HFFc6 (cell line): ENCODE data around the gene KCP. TPM values are rescaled to one million over a fixed set of nuclear protein-coding genes. Genes with fewer than 3 reads are reported as not detected.

Experiments
- DNase-seq: peaks from one replicate; pipeline ENCODE4 v3.0.0-alpha.2; 2018
- H3K27ac Mint-ChIP-seq: 2 replicates; pipeline ENCODE4 v1.8.0; 2020; ENCODE audit warnings: mild to moderate bottlenecking, mixed read lengths
- H3K27me3 Mint-ChIP-seq: 2 replicates; pipeline ENCODE4 v1.8.0; 2021; ENCODE audit warnings: mild to moderate bottlenecking, moderate library complexity, mixed read lengths; ENCODE audit not compliant: insufficient read depth
- H3K36me3 Mint-ChIP-seq: 2 replicates; pipeline ENCODE4 v1.8.0; 2021; ENCODE audit warnings: low read depth, mixed read lengths
- H3K4me1 Mint-ChIP-seq: 2 replicates; pipeline ENCODE4 v1.8.0; 2020; ENCODE audit warnings: low read depth, mixed read lengths
- H3K4me3 Mint-ChIP-seq: 2 replicates; pipeline ENCODE4 v1.8.0; 2020; ENCODE audit warnings: mild to moderate bottlenecking, moderate library complexity, mixed read lengths
- H3K9me3 Mint-ChIP-seq: 2 replicates; pipeline ENCODE4 v1.8.0; 2020; ENCODE audit warnings: mild to moderate bottlenecking, mixed read lengths
- total RNA-seq, 6 experiments: library from RNA; stranded (reverse); fragmentation: NEBNext Ultra II Directional; extraction: Animal tissue kit (Norgen Biotek cat#: 25700); gene quantifications; 2 replicates in 1 of 6; 3 replicates in 5 of 6; pipeline ENCODE4 v1.2.3, GENCODE V29; 2021
- TF ChIP-seq, protein P1 (sequence below): fragments of 200-600 bp; sonication (generic); IDR thresholded peaks from 2 replicates; pipeline ENCODE4 v1.5.0; 2021; ENCODE audit warnings: antibody characterized with exemption, mild to moderate bottlenecking

The KCP gene
- total RNA-seq, 6 experiments from 2014 or later, result 0.05 to 0.07 TPM; not detected in 4

DNA sequence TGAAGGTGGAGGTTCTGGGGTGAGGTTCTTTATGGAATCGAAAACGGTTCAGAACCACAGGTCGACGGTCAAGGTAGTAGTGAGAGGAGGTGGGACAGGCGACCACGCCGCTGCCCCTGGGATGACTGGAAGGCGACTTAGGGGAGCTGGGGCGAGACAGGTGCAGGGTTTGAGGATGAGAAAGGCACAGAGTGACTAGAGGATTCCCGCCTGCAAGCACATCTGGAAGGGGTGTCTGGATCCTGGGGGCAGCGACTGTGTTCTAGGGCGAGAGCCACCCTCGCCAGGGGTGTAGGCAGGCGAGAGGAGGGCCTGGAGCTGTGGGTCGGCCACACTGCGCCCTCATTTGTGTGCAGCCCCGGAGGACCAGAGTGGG is 26.8 kb upstream of the KCP start:
- TF ChIP-seq, protein P1, sequence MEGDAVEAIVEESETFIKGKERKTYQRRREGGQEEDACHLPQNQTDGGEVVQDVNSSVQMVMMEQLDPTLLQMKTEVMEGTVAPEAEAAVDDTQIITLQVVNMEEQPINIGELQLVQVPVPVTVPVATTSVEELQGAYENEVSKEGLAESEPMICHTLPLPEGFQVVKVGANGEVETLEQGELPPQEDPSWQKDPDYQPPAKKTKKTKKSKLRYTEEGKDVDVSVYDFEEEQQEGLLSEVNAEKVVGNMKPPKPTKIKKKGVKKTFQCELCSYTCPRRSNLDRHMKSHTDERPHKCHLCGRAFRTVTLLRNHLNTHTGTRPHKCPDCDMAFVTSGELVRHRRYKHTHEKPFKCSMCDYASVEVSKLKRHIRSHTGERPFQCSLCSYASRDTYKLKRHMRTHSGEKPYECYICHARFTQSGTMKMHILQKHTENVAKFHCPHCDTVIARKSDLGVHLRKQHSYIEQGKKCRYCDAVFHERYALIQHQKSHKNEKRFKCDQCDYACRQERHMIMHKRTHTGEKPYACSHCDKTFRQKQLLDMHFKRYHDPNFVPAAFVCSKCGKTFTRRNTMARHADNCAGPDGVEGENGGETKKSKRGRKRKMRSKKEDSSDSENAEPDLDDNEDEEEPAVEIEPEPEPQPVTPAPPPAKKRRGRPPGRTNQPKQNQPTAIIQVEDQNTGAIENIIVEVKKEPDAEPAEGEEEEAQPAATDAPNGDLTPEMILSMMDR, result no peak
- H3K4me3 Mint-ChIP-seq, result peak overlapping the region; percentile 1; the same call in 1 of the 2 replicates
- no peaks in the 10 kb centered on the region for H3K36me3 Mint-ChIP-seq
- H3K4me1 Mint-ChIP-seq, result peaks cover 6% of the 10 kb centered on the region
- no peaks in the 10 kb centered on the region for H3K9me3 Mint-ChIP-seq
- H3K27ac Mint-ChIP-seq, result no peak overlapping the region
- no peak for DNase-seq
- H3K27me3 Mint-ChIP-seq, result peaks cover 53% of the 10 kb centered on the region

- H3K27ac Mint-ChIP-seq, result no peak overlapping the region
- no peaks in the 10 kb centered on the region for H3K9me3 Mint-ChIP-seq
- TF ChIP-seq, protein P1, result no peak
- H3K27me3 Mint-ChIP-seq, result peaks cover 55% of the 10 kb centered on the region
- no peak for DNase-seq
- peak overlapping the region; percentile 1; the same call in 1 of the 2 replicates for H3K4me3 Mint-ChIP-seq
- peaks cover 6% of the 10 kb centered on the region for H3K4me1 Mint-ChIP-seq
- H3K36me3 Mint-ChIP-seq, result no peaks in the 10 kb centered on the region
Measured at GRCh38 chr7:128936798-128937197, 26.3 kb upstream of the KCP start.

- DNase-seq, result no peak
- no peak overlapping the region for H3K27ac Mint-ChIP-seq
- no peaks in the 10 kb centered on the region for H3K9me3 Mint-ChIP-seq
- no peaks in the 10 kb centered on the region for H3K36me3 Mint-ChIP-seq
- peaks cover 6% of the 10 kb centered on the region for H3K4me1 Mint-ChIP-seq
- peaks cover 60% of the 10 kb centered on the region for H3K27me3 Mint-ChIP-seq
- H3K4me3 Mint-ChIP-seq, result no peak overlapping the region
- TF ChIP-seq, protein P1, result no peak
Measured at GRCh38 chr7:128935342-128935730, 24.8 kb upstream of the KCP start.

- no peak for DNase-seq
- Mint-ChIP-seq H3K27ac (no peak overlapping the region), H3K36me3 (no peaks in the 10 kb centered on the region), H3K9me3 (no peaks in the 10 kb centered on the region), H3K27me3 (peaks cover 58% of the 10 kb centered on the region), H3K4me1 (peaks cover 6% of the 10 kb centered on the region), H3K4me3 (no peak overlapping the region)
- TF ChIP-seq, protein P1, result no peak
Measured at GRCh38 chr7:128934361-128935341, 24.1 kb upstream of the KCP start.

DNA sequence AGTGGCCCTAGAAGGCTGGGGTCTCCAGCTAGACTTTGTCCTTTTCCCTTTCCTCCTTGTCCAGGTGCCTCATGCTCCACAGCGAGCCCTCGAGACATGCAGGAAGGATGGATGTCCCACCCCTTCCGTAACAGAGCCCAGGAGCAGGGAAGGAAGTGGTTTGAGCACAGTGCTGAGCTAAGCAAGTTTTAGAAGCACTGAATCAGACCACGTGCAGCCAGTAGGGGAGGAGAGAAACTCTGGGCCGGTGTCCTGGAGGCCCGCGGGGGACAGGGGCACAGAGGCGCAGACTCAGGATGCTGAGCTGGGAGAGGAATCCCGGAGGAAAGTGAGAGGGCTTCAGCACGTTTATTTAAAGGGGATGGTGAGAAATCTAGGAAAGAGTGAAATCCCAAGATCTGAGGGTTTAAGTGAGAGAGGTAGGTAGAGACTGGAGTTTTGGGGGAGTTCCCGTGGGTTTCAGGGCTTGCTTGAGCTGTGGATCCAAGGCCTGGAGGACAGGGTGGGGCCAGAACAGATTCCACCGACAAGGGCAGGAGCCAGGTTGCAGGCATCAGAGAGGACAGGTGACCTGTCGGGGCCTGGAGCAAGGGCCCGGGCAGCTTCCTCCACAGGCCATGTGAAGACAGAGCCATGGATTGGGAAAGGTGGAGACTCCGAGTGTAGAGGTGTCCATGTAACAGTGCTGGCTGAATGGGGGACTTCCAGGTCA is 22.8 kb upstream of the KCP start:
- Mint-ChIP-seq H3K4me1 (peaks cover 1% of the 10 kb centered on the region), H3K27me3 (peaks cover 55% of the 10 kb centered on the region), H3K4me3 (no peak overlapping the region), H3K27ac (no peak overlapping the region), H3K36me3 (no peaks in the 10 kb centered on the region), H3K9me3 (no peaks in the 10 kb centered on the region)
- TF ChIP-seq, protein P1, result no peak
- no peak for DNase-seq
